Endothelial cell (in vitro differentiated cells): ENCODE results near the gene CMC2. TPM values are rescaled to one million over a fixed set of nuclear protein-coding genes. Genes with fewer than 3 reads are reported as not detected.

Experiments
- DNase-seq: peaks from one replicate; pipeline ENCODE4 v3.0.0; 2021; ENCODE audit warnings: low spot score
- H3K27ac Mint-ChIP-seq: one replicate; pipeline ENCODE4 v1.8.0; 2021; ENCODE audit warnings: mixed read lengths, inconsistent platforms; ENCODE audit not compliant: unreplicated experiment
- H3K27me3 Mint-ChIP-seq: one replicate; pipeline ENCODE4 v1.8.0; 2021; ENCODE audit warnings: mild to moderate bottlenecking, moderate library complexity, mixed read lengths, inconsistent platforms; ENCODE audit not compliant: unreplicated experiment
- H3K36me3 Mint-ChIP-seq: one replicate; pipeline ENCODE4 v1.8.0; 2021; ENCODE audit warnings: mild to moderate bottlenecking, low read depth, mixed read lengths, inconsistent platforms; ENCODE audit not compliant: unreplicated experiment
- H3K4me1 Mint-ChIP-seq: one replicate; pipeline ENCODE4 v1.8.0; 2021; ENCODE audit warnings: mild to moderate bottlenecking, mixed read lengths, inconsistent platforms; ENCODE audit not compliant: unreplicated experiment
- H3K4me3 Mint-ChIP-seq: one replicate; pipeline ENCODE4 v1.8.0; 2021; ENCODE audit warnings: mild to moderate bottlenecking, mixed read lengths, inconsistent platforms; ENCODE audit not compliant: unreplicated experiment
- H3K9me3 Mint-ChIP-seq: one replicate; pipeline ENCODE4 v1.8.0; 2021; ENCODE audit warnings: mixed read lengths, inconsistent platforms; ENCODE audit not compliant: unreplicated experiment
- CTCF ChIP-seq: fragments of 200-600 bp; sonication (generic); IDR thresholded peaks from one replicate; pipeline ENCODE4 v1.5.0; 2021; ENCODE audit warnings: antibody characterized with exemption; ENCODE audit not compliant: unreplicated experiment
- long read RNA-seq: library from polyadenylated mRNA; unstranded; transcript quantifications from one replicate; pipeline ENCODE4 v2.0.0, GENCODE V29; 2020; ENCODE audit not compliant: unreplicated experiment
- total RNA-seq: library from RNA; stranded (reverse); fragmentation: NEBNext Ultra II Directional; extraction: Animal tissue kit (Norgen Biotek cat#: 25700); gene quantifications from one replicate; pipeline ENCODE4 v1.2.1, GENCODE V29; 2021; ENCODE audit not compliant: unreplicated experiment

The CMC2 gene
- total RNA-seq: 51.1 TPM
- long read RNA-seq, full-length matches to known transcripts: 3 of 7 reads
- long read RNA-seq, partial matches to known transcripts: 0 of 7 reads
- long read RNA-seq, other reads (novel, unspliced or antisense): 4 of 7 reads

DNA sequence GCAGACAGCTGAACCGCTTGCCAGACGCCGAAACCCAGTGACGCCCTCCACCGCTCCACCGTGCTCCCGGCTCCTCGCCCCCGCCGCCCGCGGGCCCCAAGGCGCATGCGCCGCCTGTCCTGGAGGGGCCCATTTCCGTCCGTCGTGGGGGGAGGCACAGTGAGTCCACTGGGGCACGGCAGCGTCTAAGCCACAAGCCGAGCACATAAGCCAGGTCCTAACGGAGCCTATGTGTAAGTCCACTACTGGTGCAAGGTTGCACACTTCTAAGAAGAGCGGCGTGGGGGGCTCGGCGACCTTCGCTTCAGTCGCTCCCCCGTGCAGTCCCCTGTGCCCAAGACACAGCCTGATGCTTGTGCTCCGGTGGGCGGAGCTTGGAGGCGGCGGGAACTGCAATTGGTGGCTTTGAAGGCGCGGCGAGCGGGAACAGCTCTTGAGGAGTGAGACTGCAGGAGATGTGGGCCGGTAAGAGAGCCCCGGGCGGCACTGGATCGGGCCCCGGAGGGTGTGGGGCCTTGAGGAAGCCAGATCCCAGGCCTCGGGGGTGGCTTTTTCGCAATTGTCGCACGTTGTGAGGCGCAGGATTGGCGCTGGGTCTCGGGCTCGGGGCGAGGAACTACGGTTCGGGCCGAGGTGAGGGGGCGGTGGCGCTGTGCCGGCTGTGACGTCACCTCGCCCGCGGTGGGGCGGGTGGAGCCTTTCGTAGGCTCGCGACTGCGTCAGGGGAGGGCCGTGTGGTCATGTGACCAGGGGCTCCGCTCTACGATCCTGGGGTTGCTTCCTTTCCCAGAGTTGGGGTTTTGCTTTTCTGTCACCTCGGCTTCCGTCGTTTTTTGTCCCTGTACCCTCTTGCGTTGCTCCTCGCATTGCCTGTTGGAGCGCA, at the start of gene CMC2, which contains the start of gene CENPN:
TSS of gene CMC2 (minus strand) at position 73 of the 883 bp plus-strand sequence. CDS start 9,491 bp downstream, outside the sequence.
TSS of gene CENPN (plus strand) at position 402 of the 883 bp plus-strand sequence. CDS start 4,726 bp downstream, outside the sequence.
- peaks cover 15% of the 10 kb centered on the region for H3K4me1 Mint-ChIP-seq

GRCh38 chr16:81053761-81054160, 47.1 kb upstream of the CMC2 start:
- no peak overlapping the region for H3K27ac Mint-ChIP-seq
- peaks cover 2% of the 10 kb centered on the region for H3K27me3 Mint-ChIP-seq
- DNase-seq: no peak
- TF ChIP-seq CTCF: no peak
- H3K4me1 Mint-ChIP-seq: no peaks in the 10 kb centered on the region
- peaks cover 6% of the 10 kb centered on the region for H3K36me3 Mint-ChIP-seq
- H3K9me3 Mint-ChIP-seq: no peaks in the 10 kb centered on the region
- no peak overlapping the region for H3K4me3 Mint-ChIP-seq

More for the DNA sequence above, at the start of gene CMC2, which contains the start of gene CENPN:
- DNase-seq: peak; percentile 94
- Mint-ChIP-seq H3K4me3 (peak within 1 kb of the TSS; percentile 98), H3K9me3 (no peaks in the 10 kb centered on the region), H3K27me3 (peaks cover 3% of the 10 kb centered on the region), H3K27ac (peak within 1 kb of the TSS; percentile 99), H3K36me3 (peaks cover 3% of the 10 kb centered on the region)
- TF ChIP-seq CTCF: peak; percentile 14

DNA sequence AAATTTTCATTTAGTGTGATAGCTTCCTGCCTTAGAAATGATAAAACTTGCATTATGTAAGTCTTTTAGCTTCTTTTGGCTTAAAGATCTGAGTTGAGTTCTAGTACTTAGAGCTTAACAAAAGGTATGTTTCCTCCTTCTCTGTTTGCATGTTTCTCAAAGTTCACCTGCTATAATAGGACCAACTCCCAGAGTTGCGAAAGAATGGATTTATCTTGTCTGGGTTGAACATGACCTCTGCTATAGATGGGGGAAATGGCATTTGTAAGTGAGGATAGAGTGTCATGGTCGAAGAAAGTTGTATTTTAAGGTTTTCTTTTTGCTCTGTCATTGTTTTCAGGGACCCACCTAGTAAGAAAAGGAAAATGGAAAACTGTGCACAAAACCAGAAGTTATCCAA, 36.1 kb upstream of the CMC2 start:
- TF ChIP-seq CTCF: no peak
- peaks cover 3% of the 10 kb centered on the region for H3K4me1 Mint-ChIP-seq
- H3K4me3 Mint-ChIP-seq: no peak overlapping the region
- no peaks in the 10 kb centered on the region for H3K27me3 Mint-ChIP-seq
- H3K36me3 Mint-ChIP-seq: peaks cover 33% of the 10 kb centered on the region
- no peak overlapping the region for H3K27ac Mint-ChIP-seq
- DNase-seq: no peak
- no peaks in the 10 kb centered on the region for H3K9me3 Mint-ChIP-seq

GRCh38 chr16:81041696-81042095, 35.0 kb upstream of the CMC2 start:
- H3K9me3 Mint-ChIP-seq: no peaks in the 10 kb centered on the region
- H3K36me3 Mint-ChIP-seq: peaks cover 37% of the 10 kb centered on the region
- H3K4me3 Mint-ChIP-seq: no peak overlapping the region
- no peak for DNase-seq
- no peak for TF ChIP-seq CTCF
- no peak overlapping the region for H3K27ac Mint-ChIP-seq
- peaks cover 12% of the 10 kb centered on the region for H3K4me1 Mint-ChIP-seq
- no peaks in the 10 kb centered on the region for H3K27me3 Mint-ChIP-seq

- peaks cover 37% of the 10 kb centered on the region for H3K36me3 Mint-ChIP-seq
- DNase-seq: no peak
- H3K4me3 Mint-ChIP-seq: no peak overlapping the region
- H3K27me3 Mint-ChIP-seq: no peaks in the 10 kb centered on the region
- no peaks in the 10 kb centered on the region for H3K9me3 Mint-ChIP-seq
- no peak overlapping the region for H3K27ac Mint-ChIP-seq
- TF ChIP-seq CTCF: no peak
- peaks cover 15% of the 10 kb centered on the region for H3K4me1 Mint-ChIP-seq
These were observed 34.2 kb upstream of the CMC2 start for GRCh38 chr16:81040842-81041241.
